DOHH2 (cell line): Measurements from ENCODE around the gene CALHM4.

ENCODE experiments used
- EZH2phosphoT487 ChIP-seq: fragments of 200-600 bp; sonication (generic); IDR thresholded peaks from 2 replicates; pipeline ENCODE4 v1.6.1; 2017; ENCODE audit warnings: borderline replicate concordance, mild to moderate bottlenecking, antibody characterized with exemption, low read length, moderate library complexity, mixed read lengths
- TF ChIP-seq, protein P1 (sequence below): fragments of 200-600 bp; sonication (generic); IDR thresholded peaks from one replicate; pipeline ENCODE4 v1.5.1; 2014; ENCODE audit warnings: antibody characterized with exemption, mild to moderate bottlenecking, low read depth, low read length; ENCODE audit not compliant: poor library complexity, severe bottlenecking

GRCh38 chr6:116563830-116564229, 10.3 kb downstream of the CALHM4 start:
- TF ChIP-seq, protein P1, sequence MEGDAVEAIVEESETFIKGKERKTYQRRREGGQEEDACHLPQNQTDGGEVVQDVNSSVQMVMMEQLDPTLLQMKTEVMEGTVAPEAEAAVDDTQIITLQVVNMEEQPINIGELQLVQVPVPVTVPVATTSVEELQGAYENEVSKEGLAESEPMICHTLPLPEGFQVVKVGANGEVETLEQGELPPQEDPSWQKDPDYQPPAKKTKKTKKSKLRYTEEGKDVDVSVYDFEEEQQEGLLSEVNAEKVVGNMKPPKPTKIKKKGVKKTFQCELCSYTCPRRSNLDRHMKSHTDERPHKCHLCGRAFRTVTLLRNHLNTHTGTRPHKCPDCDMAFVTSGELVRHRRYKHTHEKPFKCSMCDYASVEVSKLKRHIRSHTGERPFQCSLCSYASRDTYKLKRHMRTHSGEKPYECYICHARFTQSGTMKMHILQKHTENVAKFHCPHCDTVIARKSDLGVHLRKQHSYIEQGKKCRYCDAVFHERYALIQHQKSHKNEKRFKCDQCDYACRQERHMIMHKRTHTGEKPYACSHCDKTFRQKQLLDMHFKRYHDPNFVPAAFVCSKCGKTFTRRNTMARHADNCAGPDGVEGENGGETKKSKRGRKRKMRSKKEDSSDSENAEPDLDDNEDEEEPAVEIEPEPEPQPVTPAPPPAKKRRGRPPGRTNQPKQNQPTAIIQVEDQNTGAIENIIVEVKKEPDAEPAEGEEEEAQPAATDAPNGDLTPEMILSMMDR, result no peak
- no peak for TF ChIP-seq EZH2phosphoT487
